Thoracic aorta endothelial cell (primary cell): ENCODE results near the gene OR5H14. TPM values are rescaled to one million over a fixed set of nuclear protein-coding genes. Genes with fewer than 3 reads are reported as not detected.

ENCODE experiments used
- total RNA-seq: library from RNA; depleted of rRNA; stranded (reverse); fragments of >200 nt; gene quantifications from 2 replicates; pipeline ENCODE4 v1.2.3, GENCODE V29; 2012

The OR5H14 gene
- total RNA-seq = not detected in 2 replicates

GRCh38 chr3:98147179-98147578, at the start of gene OR5H14:
TSS of gene OR5H14 (plus strand) at chr3:98147479. CDS start at chr3:98149386, 1,907 bp downstream.

GRCh38 chr3:98130421-98130820, 16.9 kb upstream of the OR5H14 start, which contains the start of gene OR5H1:
TSS of gene OR5H1 (plus strand) at chr3:98130721. CDS start at chr3:98132698, 1,977 bp downstream.

GRCh38 chr3:98166396-98166795, 19.1 kb downstream of the OR5H14 start, which contains the start of gene OR5H15:
TSS of gene OR5H15 (plus strand) at chr3:98166696. CDS start at chr3:98168700, 2,004 bp downstream.

Other genes with a start within 250 kb of the OR5H14 start
- gene RIOX2, start 175.0 kb upstream of the OR5H14 start, total RNA-seq = 35.2 and 35.8 TPM in 2 replicates
- not detected in 2 replicates for gene GABRR3, start 112.2 kb upstream of the OR5H14 start, total RNA-seq
- gene OR5AC2, start 60.3 kb upstream of the OR5H14 start, total RNA-seq = not detected in 2 replicates
- not detected in 2 replicates for gene OR5H1, start 16.8 kb upstream of the OR5H14 start, total RNA-seq
- gene OR5H15, start 19.2 kb downstream of the OR5H14 start, total RNA-seq = not detected in 2 replicates
- gene OR5H6, start 116.8 kb downstream of the OR5H14 start, total RNA-seq = not detected in 2 replicates
- not detected in 2 replicates for gene OR5H2, start 135.0 kb downstream of the OR5H14 start, total RNA-seq
- not detected in 2 replicates for gene OR5K4, start 206.4 kb downstream of the OR5H14 start, total RNA-seq
- not detected in 2 replicates for gene OR5K3, start 243.2 kb downstream of the OR5H14 start, total RNA-seq